KG1 (cell line): ENCODE results near the gene NEDD8.

Experiments used
- DNase-seq: peaks from one replicate; lab custom pipeline; 2025; lab: John Stamatoyannopoulos, UW

NEDD8 gene

GRCh38 chr14:24179961-24180796 lies 52.0 kb downstream of the NEDD8 start:
- DNase-seq, result no peak

DNA sequence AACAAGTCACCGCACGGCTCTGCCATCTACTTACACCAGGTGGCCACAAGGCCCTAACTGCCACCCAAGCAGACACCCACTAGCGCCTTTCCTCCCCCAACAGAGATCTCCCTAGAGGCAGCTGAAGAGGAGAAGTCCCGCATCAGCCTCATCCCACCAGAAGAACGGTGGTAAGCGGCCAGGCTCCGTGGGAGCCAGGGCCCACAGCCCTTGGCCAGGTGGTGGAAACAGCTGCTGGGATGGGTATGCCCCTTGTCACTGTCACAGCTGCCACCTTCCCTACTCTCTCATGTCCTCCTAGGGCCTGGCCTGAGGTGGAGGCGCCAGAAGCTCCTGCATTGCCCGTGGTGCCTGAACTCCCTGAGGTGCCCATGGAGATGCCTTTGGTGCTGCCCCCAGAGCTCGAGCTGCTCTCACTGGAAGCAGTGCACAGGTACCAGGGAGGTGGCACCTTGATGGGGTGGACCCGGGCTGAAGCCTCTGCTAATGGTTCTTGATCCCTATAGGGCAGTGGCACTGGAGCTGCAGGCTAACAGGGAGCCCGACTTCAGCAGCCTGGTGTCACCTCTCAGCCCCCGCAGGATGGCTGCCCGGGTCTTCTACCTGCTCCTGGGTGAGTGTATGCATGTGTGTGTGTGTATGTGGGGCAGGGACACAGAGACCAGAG lies 52.7 kb downstream of the NEDD8 start:
- no peak for DNase-seq

DNA sequence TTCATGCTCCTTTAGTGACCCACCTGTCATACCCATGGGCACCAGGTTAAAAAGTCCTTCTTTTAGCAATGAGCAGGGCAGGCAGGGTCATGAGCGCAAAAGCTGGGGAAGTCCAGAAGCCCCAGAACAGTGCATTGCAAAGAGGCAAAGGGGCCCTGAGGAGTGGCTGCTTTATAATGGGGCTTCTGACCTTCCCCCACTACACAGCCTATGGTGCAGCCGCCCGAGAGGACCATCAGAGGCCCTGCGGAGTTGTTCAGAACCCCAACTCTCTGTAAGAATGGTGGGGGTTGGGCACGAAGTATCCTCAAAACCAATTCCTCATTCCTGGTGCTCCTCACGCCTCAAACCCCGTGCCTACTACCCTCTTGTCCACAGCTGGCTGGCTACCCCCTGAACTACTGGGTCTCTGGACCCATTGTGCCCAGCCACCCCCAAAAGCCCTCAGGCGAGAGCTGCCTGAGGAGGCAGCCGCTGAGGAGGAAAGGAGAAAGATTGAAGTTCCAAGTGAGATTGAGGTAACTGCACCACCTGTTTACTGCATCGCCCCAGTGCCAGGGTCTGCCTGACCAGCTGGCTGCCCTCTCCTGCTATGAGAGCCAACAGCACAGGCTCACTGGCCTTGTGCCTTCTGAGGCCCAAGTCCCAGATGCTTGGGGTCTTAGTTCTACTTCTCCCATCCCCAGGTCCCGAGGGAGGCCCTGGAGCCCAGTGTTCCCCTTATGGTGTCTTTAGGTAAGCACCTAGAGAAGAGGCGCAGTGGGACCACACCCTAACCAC lies 53.6 kb downstream of the NEDD8 start:
- DNase-seq, result no peak

DNA sequence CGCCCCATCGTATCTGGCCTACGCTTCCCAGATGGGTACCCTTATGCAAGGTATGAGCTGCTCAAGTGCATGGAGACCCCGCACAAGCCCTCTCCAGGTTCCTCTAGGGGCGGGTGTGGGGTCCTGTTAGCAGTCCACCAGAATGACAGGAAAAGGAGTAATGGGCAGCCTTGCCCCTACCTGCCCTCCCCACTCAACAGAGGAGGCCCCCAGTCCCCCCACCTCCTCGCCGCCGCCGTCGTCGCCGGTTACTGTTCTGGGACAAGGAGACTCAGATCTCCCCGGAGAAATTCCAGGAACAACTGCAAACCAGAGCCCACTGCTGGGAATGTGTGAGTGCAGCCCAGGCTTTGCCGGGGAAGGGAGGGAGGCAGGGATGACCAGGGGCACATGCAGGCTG lies 54.3 kb downstream of the NEDD8 start:
- DNase-seq, result no peak

GRCh38 chr14:24177041-24177825 lies 54.9 kb downstream of the NEDD8 start:
- DNase-seq, result no peak

DNA sequence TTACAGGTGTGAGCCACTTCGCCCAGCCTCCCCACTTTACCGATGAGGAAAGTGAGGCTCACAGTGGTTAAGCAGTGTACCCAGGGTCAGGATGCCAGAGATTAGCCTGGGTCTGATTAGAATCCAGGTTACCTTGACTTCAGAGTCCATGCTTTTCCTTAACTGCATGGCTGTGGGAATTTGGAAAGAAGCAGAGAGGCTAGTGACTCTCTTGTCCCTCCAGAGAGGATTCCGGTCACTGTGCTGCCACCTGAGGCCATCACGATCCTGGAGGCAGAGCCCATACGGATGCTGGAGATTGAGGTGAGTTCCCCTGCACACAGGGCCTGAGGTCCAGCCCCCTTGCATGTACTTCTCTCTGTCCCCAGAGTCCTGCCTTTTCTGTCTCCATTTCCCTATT lies 55.6 kb downstream of the NEDD8 start:
- DNase-seq, result no peak

GRCh38 chr14:24172871-24173281 lies 59.3 kb downstream of the NEDD8 start:
- no peak for DNase-seq

GRCh38 chr14:24172261-24172860 lies 59.8 kb downstream of the NEDD8 start:
- no peak for DNase-seq

DNA sequence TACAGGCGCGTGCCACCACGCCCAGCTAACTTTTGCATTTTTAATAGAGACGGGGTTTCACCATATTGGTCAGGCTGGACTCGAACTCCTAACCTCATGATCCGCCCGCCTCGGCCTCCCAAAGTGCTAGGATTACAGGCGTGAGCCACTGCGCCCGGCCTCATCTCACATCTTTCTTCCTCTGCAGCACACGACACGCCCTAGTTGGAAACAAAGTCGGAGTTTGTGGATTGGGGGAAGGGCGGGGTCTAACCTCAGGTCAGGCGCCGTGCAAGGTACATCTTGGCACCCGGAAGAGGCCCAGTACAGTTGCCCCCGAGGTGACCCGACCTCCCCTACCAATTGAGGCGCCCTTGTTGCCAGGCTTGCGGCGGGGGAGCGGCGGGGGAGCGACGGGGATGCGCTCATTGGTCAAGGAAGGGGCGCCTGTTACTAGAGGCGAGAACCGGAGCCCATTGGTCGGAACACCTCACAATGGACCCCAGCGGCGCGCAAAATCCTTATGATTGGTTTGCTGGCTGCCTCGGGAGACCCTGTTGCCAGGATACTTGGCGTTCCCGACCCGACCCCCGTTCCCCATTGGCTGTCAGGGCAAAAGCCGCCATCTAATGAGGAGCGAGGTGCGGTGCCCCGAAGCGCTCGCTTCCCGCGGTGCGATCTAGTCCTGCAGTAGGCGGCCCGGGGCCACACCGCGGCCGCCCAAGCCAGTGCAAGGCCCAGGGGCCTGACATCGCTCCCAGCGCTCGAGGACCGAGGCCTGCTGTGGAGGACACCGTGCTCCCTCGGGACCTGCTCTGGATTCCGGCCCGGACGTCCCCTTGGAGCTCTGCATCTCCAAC lies 60.5 kb downstream of the NEDD8 start, which contains the start of gene REC8:
REC8 (plus strand) TSS at position 659 of the 839 bp plus-strand sequence. CDS start 473 bp downstream, outside the sequence.
- DNase-seq, result no peak

DNA sequence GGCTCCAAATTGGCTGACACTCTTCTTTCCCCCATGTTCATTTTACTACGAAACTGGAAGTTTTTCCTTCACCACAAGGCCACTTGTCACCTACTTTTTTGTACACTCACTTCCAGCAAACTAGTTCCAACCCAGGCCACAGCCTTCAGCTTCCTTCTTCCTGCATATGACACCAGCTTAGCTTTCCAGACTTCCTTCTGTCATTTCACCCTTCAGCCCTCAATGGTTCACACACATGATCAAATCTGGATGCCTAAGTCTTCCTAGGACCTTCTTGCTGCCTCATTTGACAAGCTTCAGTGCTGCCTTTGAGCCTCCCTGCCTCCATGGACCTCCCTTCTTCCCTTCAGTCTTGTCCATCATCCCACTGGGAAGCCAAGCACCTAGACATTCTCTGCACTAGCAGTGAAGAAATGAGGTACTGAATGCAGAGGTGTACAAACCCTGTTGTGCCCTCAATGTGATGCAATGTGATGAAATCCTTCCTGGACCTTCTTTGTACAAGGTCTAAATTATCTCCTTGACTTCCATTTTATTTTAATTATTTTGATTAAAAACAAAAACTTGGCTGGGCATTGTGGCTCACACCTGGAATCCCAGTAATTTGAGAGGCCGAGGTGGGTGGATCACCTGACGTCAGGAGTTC lies 64.6 kb downstream of the NEDD8 start:
- DNase-seq, result no peak
